ENCODE results near the gene CLCA2. TPM values are rescaled to one million over a fixed set of nuclear protein-coding genes. Genes with fewer than 3 reads are reported as not detected.

The CLCA2 gene
- total RNA-seq, 4 donors from 2014 or later = 0.94 to 1.1 (median 1.0) TPM; not detected in 1

- ATAC-seq (ENCODE audit: low FRiP score) (no peak), DNase-seq (ENCODE audit: low spot score) (no peak)
- TF ChIP-seq CTCF (IDR thresholded peaks at IDR 0.05) = no peak
Observed at GRCh38 chr1:86396498-86396890, 27.5 kb upstream of the CLCA2 start.

GRCh38 chr1:86409416-86410021 is 14.5 kb upstream of the CLCA2 start:
- ATAC-seq (ENCODE audit: low FRiP score) = no peak
- DNase-seq (ENCODE audit: low spot score) = no peak
- TF ChIP-seq CTCF (IDR thresholded peaks at IDR 0.05) = no peak

- no peak for ATAC-seq (ENCODE audit: low FRiP score)
- no peak for TF ChIP-seq CTCF (IDR thresholded peaks at IDR 0.05)
Observed at GRCh38 chr1:86410879-86411278, 13.1 kb upstream of the CLCA2 start.

GRCh38 chr1:86416343-86416742 is 7.6 kb upstream of the CLCA2 start:
- no peak for ATAC-seq (ENCODE audit: low FRiP score)
- TF ChIP-seq CTCF (IDR thresholded peaks at IDR 0.05) = no peak

More at GRCh38 chr1:86410879-86411278, 13.1 kb upstream of the CLCA2 start:
- no peak for DNase-seq (ENCODE audit: low spot score)

GRCh38 chr1:86419277-86419903 is 4.6 kb upstream of the CLCA2 start:
- ATAC-seq (ENCODE audit: low FRiP score) = no peak
- TF ChIP-seq CTCF (IDR thresholded peaks at IDR 0.05) = no peak
- no peak for DNase-seq (ENCODE audit: low spot score)

More at GRCh38 chr1:86416343-86416742, 7.6 kb upstream of the CLCA2 start:
- no peak for DNase-seq (ENCODE audit: low spot score)

- DNase-seq (ENCODE audit: low spot score) (no peak), ATAC-seq (ENCODE audit: low FRiP score) (no peak)
- no peak for TF ChIP-seq CTCF (IDR thresholded peaks at IDR 0.05)
Observed at GRCh38 chr1:86421601-86422280, 2.2 kb upstream of the CLCA2 start.
